HG02870 (cell line): ENCODE data around the gene ATF7.
"Not testable (repeated sequence)": the region's sequence is repeated elsewhere in the genome, so short reads cannot be mapped to it uniquely, and the experiment has no call there.

ENCODE experiments used
- ATAC-seq: cut with Tn5 transposase; IDR thresholded peaks from one replicate; pipeline ENCODE4 v1.9.1; 2021; ENCODE audit warnings: mild to moderate bottlenecking, moderate library complexity; ENCODE audit not compliant: unreplicated experiment

ATF7 gene

GRCh38 chr12:53625946-53626701 lies at the start of gene ATF7:
TSS of gene ATF7 (minus strand) at chr12:53626382. CDS start at chr12:53601000, 25,382 bp downstream.
- ATAC-seq, result peak; percentile 94

DNA sequence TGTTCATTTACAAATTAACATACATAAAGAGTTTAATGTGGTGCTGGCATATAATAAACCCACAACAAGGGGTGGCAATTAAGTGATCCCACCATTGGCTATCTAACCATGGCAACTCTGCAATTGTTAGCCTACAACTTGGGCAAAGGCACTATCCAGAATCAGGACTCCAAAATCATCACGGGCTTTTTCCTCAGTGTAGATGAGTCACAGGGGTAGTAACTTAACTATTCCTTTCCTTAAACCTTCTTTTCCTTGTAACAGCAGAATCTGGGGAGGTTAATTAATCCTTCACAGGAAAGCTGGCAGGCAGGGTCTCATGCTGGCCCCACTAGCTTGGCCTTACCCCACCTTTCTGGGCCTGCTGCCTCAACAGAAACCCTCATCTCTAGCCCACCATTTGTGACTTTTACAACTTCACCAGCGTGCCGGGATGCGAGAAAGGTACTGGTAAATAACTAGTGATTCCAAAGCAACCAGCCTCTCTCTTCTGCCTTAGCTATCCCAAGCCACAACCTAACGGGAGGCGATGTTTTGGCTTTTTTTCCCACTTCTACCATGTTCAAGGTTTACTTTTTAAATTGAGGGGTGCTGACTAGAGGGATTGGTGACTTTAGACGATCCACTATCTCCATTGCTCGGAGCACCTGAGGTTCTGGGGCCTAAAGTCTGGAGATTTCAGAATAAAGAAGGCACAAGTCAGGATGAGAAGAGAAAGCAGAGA lies 49.0 kb upstream of the ATF7 start:
- no peak for ATAC-seq

DNA sequence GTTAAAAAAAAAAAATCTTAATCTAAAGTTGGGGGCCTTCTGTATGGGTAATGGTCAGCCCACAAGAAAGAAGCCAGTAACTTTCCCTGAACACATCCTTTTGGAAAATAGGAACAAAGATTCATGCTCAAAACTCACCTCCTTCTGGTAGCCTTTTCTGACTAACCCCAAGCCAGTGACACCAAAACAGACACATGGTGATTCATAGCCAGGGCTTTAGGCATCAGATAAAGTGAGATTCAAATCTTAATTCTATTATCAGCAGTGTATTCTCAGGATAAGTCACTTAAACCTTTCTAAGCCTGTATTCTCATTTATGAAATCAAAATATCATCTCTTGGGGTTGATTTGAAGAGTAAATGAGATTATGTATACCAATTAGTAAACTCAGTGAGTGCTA lies 44.8 kb upstream of the ATF7 start:
- no peak for ATAC-seq

- ATAC-seq, result no peak
Measured at GRCh38 chr12:53670308-53670707, 44.1 kb upstream of the ATF7 start.

- ATAC-seq, result no peak
Measured at GRCh38 chr12:53667080-53667479, 40.9 kb upstream of the ATF7 start.

GRCh38 chr12:53664936-53665335 lies 38.8 kb upstream of the ATF7 start:
- no peak for ATAC-seq

- no peak for ATAC-seq
Measured at GRCh38 chr12:53664191-53664590, 38.0 kb upstream of the ATF7 start.

GRCh38 chr12:53660041-53660440 lies 33.9 kb upstream of the ATF7 start:
- ATAC-seq, result no peak

GRCh38 chr12:53659571-53659981 lies 33.4 kb upstream of the ATF7 start:
- no peak for ATAC-seq

DNA sequence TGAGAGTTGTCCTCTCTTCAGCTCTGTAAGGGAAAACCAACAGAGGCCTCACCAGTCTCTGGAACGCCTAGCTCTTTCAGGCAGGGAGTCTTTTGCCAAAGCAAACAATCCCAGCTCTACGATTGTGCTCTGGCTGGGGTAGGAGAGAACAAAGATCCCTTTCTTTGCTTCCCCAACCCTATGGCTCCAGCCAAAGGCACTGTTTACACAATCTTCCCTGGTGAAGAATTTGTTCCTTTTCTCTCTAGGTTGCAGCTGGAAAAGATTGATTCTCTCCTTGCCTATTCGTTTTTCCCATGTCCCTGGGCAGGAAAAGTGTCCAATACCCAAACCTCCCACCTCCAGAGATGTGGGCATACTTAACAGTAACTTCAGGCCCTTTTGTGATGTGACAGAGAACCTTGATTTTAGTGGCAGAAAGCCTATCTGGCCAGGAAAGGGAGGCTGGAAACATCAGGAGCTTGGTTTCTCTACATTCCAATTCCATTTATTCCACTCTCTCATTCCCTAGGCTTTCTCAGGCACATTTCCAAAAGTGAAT lies 32.9 kb upstream of the ATF7 start:
- ATAC-seq, result no peak

- ATAC-seq, result no peak
Measured at GRCh38 chr12:53657041-53657440, 30.9 kb upstream of the ATF7 start.

GRCh38 chr12:53653595-53653994 lies 27.4 kb upstream of the ATF7 start:
- ATAC-seq, result no peak

GRCh38 chr12:53652366-53652765 lies 26.2 kb upstream of the ATF7 start:
- no peak for ATAC-seq

- ATAC-seq, result no peak
Measured at GRCh38 chr12:53651737-53652136, 25.6 kb upstream of the ATF7 start.

DNA sequence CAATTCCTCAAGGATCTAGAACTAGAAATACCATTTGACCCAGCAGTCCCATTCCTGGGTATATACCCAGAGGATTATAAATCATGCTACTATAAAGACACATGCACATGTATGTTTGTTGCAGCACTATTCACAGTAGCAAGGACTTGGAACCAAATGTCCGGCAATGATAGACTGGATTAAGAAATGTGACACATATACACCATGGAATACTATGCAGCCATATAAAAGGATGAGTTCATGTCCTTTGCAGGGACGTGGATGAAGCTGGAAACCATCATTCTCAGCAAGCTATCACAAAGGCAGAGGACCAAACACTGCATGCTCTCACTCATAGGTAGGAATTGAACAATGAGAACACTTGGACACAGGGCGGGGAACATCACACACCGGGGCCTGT lies 20.1 kb upstream of the ATF7 start:
- not testable (repeated sequence) for ATAC-seq

- no peak for ATAC-seq
Measured at GRCh38 chr12:53645165-53645564, 19.0 kb upstream of the ATF7 start.

DNA sequence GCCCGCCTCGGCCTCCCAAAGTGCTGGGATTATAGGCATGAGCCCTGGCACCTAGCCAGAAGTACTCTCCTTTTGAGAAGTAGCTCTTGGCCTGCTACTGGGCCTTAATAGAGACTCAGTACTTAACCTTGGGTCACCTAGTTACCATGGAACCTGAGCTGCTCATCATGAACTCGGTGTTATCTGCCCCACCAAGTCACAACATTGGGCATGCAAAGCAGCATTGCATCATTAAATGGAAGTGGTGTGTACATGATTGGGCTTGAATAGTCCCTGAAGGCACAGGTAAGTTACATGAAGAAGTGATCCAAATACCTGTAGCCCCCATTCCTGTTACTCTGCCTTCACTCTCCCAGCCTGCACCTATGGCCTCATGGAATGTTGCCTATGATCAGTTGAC lies 18.0 kb upstream of the ATF7 start:
- ATAC-seq, result no peak

- no peak for ATAC-seq
Measured at GRCh38 chr12:53643232-53643979, 17.2 kb upstream of the ATF7 start.

GRCh38 chr12:53638057-53638456 lies 11.9 kb upstream of the ATF7 start:
- ATAC-seq, result no peak

DNA sequence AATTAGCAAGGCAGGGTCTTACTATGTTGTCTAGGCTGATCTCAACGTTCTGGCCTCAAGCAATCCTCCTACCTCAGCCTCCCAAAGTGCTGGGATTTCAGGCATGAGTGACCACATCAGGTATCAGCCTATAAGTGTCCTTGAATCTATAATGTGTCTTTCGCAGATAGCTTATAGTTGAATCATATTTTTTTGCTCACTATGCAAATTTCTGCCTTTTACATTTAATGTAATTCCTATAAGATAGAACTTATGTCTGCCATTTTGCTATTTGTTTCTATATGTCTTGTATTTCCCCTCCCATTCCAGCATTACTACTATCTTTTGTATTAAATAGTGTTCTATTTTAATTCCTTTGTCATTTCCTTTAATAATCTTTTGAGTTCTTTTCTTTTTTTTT lies 10.5 kb upstream of the ATF7 start:
- no peak for ATAC-seq

DNA sequence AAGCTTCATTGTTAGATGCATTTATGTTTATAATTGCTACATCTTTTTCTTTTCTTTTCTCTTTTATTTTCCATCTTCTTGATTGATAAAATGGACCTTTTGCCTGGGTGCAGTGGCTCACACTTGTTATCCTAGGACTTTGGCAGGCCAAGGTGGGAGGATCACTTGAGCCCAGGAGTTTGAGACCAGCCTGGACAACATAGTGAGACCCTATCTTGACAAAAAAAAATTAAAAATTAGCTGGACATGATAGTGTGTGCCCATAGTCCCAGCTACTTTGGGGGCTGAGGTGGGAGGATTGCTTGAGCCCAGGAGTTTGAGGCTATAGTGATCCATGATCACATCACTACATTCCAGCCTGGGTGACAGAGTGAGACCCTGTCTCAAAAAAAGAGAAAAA lies 9.5 kb upstream of the ATF7 start:
- not testable (repeated sequence) for ATAC-seq
